ENCODE results near the gene ADCY10.

The ADCY10 gene

GRCh38 chr1:167776616-167777268 lies 137.2 kb downstream of the ADCY10 start:
- DNase-seq, result no peak

GRCh38 chr1:167776151-167776550 lies 137.8 kb downstream of the ADCY10 start:
- DNase-seq, result no peak

- no peak for DNase-seq
These were observed 138.8 kb downstream of the ADCY10 start for GRCh38 chr1:167775178-167775577.

GRCh38 chr1:167774710-167775109 lies 139.2 kb downstream of the ADCY10 start:
- no peak for DNase-seq

GRCh38 chr1:167773516-167773915 lies 140.4 kb downstream of the ADCY10 start:
- no peak for DNase-seq

GRCh38 chr1:167772436-167772835 lies 141.5 kb downstream of the ADCY10 start:
- no peak for DNase-seq

GRCh38 chr1:167770127-167770526 lies 143.8 kb downstream of the ADCY10 start:
- no peak for DNase-seq

GRCh38 chr1:167767761-167768160 lies 146.2 kb downstream of the ADCY10 start:
- DNase-seq, result no peak

GRCh38 chr1:167766538-167766937 lies 147.4 kb downstream of the ADCY10 start:
- no peak for DNase-seq

GRCh38 chr1:167765496-167765895 lies 148.4 kb downstream of the ADCY10 start:
- no peak for DNase-seq

- no peak for DNase-seq
These were observed 149.2 kb downstream of the ADCY10 start for GRCh38 chr1:167764458-167765330.

- DNase-seq, result no peak
These were observed 150.3 kb downstream of the ADCY10 start for GRCh38 chr1:167763525-167764220.

GRCh38 chr1:167762061-167762746 lies 151.7 kb downstream of the ADCY10 start:
- peak in 1 of 5 experiments; percentile 46 for DNase-seq

- DNase-seq, result no peak
These were observed 152.5 kb downstream of the ADCY10 start for GRCh38 chr1:167761400-167761799.
